ENCODE data around the gene PEMT.

PEMT gene

DNA sequence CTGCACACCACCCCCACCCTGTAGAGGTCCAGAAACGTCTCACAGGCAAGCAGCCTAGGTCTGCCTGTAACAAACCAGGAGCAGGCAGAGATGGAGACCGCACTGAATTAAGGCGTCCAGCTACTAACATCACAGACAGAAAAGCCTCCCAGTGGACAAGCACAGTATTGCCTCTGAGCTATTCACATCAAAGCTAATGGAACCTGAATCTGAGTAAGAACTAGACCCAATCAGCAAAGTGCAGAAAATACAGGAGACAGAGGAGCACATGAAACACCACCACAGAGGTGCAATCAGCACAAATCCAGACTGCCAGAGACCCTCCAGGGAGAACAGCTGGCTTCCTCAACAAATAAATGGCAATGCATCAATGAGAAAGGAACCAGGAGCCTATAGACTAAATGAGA lies 22.2 kb upstream of the PEMT start:
- no peak overlapping the region for H3K4me3 Mint-ChIP-seq
- no peak overlapping the region for H3K27ac Mint-ChIP-seq
- no peaks in the 10 kb centered on the region for H3K27me3 Mint-ChIP-seq
- no peaks in the 10 kb centered on the region for H3K9me3 Mint-ChIP-seq (ENCODE audit: low read depth)
- H3K4me1 Mint-ChIP-seq (ENCODE audit: low read depth) = no peaks in the 10 kb centered on the region
- H3K36me3 Mint-ChIP-seq = no peaks in the 10 kb centered on the region

- Mint-ChIP-seq H3K4me1 (ENCODE audit: low read depth) (no peaks in the 10 kb centered on the region), H3K4me3 (no peak overlapping the region), H3K27ac (no peak overlapping the region), H3K27me3 (no peaks in the 10 kb centered on the region), H3K36me3 (no peaks in the 10 kb centered on the region), H3K9me3 (ENCODE audit: low read depth) (no peaks in the 10 kb centered on the region)
These were observed 20.8 kb upstream of the PEMT start for GRCh38 chr17:17612085-17613022.

DNA sequence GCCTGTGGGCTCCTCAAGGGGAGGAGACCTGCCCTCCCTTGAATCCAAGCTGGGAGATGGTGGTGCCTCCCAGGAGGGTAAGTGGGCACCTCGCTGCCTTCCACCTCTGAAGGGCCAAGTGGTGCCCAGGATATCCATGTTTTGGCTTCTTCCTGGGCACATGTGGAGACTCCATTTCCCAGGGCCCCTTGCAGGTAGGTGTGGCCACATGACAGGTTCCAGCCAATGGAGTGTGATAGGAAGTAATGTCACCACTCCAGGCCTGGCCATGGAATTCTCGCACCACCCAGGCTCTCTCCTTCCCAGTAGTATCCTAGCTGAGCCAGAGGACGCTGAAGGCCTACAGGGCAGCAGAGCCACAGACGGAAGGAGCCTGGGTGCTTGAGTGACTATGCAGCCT lies 17.6 kb upstream of the PEMT start:
- no peak overlapping the region for H3K4me3 Mint-ChIP-seq
- H3K9me3 Mint-ChIP-seq (ENCODE audit: low read depth) = no peaks in the 10 kb centered on the region
- H3K27ac Mint-ChIP-seq = no peak overlapping the region
- H3K4me1 Mint-ChIP-seq (ENCODE audit: low read depth) = no peaks in the 10 kb centered on the region
- no peaks in the 10 kb centered on the region for H3K27me3 Mint-ChIP-seq
- H3K36me3 Mint-ChIP-seq = no peaks in the 10 kb centered on the region

DNA sequence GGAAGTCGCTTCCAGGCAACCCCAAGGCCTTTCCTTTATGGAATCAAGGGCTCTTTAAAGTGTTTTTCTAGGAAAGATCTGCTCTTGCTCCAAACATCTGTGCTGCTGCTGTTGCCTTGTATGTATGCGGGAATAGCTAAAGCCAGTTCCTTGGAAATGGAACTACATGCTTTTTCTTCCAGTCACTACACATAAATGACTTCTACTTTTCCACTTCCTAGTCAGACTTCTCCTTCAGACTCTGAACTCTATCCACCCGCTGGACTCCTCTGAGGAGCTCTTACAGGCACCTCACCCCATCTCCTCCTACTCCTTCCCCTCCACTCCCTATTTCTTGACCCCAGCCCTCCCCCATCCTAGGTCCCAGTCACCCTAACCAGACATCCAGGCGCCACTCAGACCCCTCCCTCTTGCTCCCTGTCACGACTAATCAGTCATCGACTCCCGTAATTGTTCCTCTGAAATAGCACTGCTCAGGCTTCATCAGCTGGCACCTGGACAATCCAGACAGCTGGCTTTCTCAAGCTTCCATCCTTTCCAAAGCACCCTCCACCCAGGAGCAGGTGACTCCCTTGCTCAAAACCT lies 15.0 kb upstream of the PEMT start:
- Mint-ChIP-seq H3K4me3 (no peak overlapping the region), H3K4me1 (ENCODE audit: low read depth) (no peaks in the 10 kb centered on the region), H3K36me3 (no peaks in the 10 kb centered on the region), H3K27ac (no peak overlapping the region), H3K9me3 (ENCODE audit: low read depth) (no peaks in the 10 kb centered on the region), H3K27me3 (no peaks in the 10 kb centered on the region)

DNA sequence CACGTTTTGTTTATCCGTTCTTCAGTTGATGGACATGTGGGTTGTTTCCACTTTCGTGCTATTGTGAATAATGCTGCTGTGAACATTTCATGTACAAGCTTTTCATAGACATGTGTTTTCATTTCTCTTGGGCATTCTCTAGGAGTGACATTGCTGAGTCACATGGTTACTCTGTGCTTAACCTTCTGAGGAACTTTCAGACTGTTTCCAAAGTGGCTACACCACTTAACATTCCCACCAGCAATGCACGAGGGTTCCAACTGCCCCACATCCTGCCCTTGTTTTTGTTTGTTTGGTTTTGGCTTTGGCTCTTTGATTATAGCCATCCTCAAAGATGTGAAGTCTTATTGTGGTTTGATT lies 14.2 kb upstream of the PEMT start:
- no peak overlapping the region for H3K27ac Mint-ChIP-seq
- H3K4me3 Mint-ChIP-seq = no peak overlapping the region
- no peaks in the 10 kb centered on the region for H3K27me3 Mint-ChIP-seq
- H3K36me3 Mint-ChIP-seq = no peaks in the 10 kb centered on the region
- H3K9me3 Mint-ChIP-seq (ENCODE audit: low read depth) = no peaks in the 10 kb centered on the region
- H3K4me1 Mint-ChIP-seq (ENCODE audit: low read depth) = no peaks in the 10 kb centered on the region

GRCh38 chr17:17605083-17605728 lies 13.7 kb upstream of the PEMT start:
- Mint-ChIP-seq H3K4me3 (no peak overlapping the region), H3K27me3 (no peaks in the 10 kb centered on the region), H3K27ac (no peak overlapping the region), H3K4me1 (ENCODE audit: low read depth) (no peaks in the 10 kb centered on the region), H3K9me3 (ENCODE audit: low read depth) (no peaks in the 10 kb centered on the region), H3K36me3 (no peaks in the 10 kb centered on the region)

DNA sequence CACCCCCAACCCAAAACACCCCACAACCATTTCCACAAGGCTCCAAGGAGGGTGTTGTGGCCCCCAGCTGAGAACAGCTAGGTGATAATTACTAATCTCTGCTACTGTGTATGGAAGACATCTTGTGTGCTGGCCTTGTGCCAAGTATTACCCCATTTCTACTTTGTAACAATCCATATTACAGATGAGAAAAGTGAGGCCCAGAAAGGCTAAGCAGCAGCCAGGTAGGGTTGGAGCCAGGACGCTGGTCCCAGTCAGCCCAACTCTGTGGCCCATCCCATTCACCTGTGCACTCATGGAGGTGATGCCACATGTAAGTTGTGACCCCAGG lies 12.4 kb upstream of the PEMT start:
- H3K27ac Mint-ChIP-seq = no peak overlapping the region
- H3K4me3 Mint-ChIP-seq = no peak overlapping the region

DNA sequence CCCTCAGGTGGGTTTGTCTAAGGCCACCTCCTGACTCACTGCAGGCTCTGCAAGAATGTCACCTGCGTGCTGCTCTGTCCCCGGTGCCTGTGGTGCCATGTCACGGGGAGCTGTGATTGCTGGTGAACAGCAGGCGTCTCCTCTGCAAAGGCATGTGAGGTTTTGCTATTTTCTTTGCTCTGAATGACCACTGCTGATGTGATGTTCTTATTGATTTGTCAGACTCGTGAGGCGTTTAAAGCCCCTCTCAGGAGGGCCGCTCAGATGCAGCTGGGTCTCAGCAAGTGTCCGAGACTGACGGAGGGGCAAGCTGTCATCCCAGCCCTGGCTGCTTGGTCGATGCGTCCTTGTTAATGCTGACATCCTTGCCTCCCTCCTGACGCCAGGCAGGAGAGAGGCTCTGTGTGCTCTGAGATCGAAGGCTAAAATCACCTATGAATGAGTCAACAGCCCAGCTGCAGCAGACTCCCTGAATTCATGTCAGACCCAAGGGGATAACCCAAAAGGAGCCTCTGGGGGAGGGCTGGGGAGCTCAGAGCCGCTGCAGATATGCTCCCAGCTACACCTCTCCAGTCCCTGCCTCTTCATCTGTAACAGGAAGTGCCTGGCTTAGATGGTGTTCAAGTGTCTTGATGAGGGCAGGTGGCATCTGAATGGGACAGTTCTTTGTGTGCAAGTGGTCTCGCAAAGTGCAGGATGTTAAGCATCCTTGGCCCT lies 11.8 kb upstream of the PEMT start:
- Mint-ChIP-seq H3K27me3 (no peaks in the 10 kb centered on the region), H3K9me3 (ENCODE audit: low read depth) (no peaks in the 10 kb centered on the region), H3K4me3 (no peak overlapping the region), H3K4me1 (ENCODE audit: low read depth) (no peaks in the 10 kb centered on the region), H3K36me3 (no peaks in the 10 kb centered on the region), H3K27ac (no peak overlapping the region)

More for the DNA sequence above, 12.4 kb upstream of the PEMT start:
- Mint-ChIP-seq H3K4me1 (ENCODE audit: low read depth) (no peaks in the 10 kb centered on the region), H3K36me3 (no peaks in the 10 kb centered on the region), H3K9me3 (ENCODE audit: low read depth) (no peaks in the 10 kb centered on the region), H3K27me3 (no peaks in the 10 kb centered on the region)

DNA sequence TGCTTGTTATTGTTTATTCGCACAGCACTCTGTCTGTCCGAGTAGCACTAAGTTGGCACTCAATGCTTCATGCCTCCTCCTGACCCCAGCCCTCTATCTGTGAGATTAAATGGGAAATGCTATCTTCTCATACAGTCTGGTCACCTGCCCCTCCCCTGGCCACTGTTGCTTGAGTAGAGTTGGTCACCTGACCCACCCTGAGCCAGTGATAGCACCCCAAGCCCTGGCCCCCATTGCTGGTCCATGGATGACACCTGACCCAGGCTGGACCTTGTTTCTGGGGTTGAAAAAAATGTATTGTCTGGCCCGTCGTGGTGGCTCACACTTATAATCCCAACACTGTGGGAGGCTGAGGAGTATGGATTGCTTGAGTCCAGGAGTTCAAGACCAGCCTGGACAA lies 8.5 kb upstream of the PEMT start:
- Mint-ChIP-seq H3K36me3 (no peaks in the 10 kb centered on the region), H3K4me3 (no peak overlapping the region), H3K4me1 (ENCODE audit: low read depth) (no peaks in the 10 kb centered on the region), H3K27me3 (no peaks in the 10 kb centered on the region), H3K27ac (no peak overlapping the region), H3K9me3 (ENCODE audit: low read depth) (no peaks in the 10 kb centered on the region)

- H3K4me1 Mint-ChIP-seq (ENCODE audit: low read depth) = peaks cover 2% of the 10 kb centered on the region
- H3K36me3 Mint-ChIP-seq = no peaks in the 10 kb centered on the region
- H3K27me3 Mint-ChIP-seq = no peaks in the 10 kb centered on the region
- no peak overlapping the region for H3K4me3 Mint-ChIP-seq
- H3K9me3 Mint-ChIP-seq (ENCODE audit: low read depth) = no peaks in the 10 kb centered on the region
- no peak overlapping the region for H3K27ac Mint-ChIP-seq
These were observed 6.5 kb upstream of the PEMT start for GRCh38 chr17:17598003-17598402.

GRCh38 chr17:17595755-17596154 lies 4.2 kb upstream of the PEMT start:
- peak overlapping the region; percentile 5 for H3K27ac Mint-ChIP-seq
- H3K4me1 Mint-ChIP-seq (ENCODE audit: low read depth) = peaks cover 11% of the 10 kb centered on the region
- H3K9me3 Mint-ChIP-seq (ENCODE audit: low read depth) = no peaks in the 10 kb centered on the region

DNA sequence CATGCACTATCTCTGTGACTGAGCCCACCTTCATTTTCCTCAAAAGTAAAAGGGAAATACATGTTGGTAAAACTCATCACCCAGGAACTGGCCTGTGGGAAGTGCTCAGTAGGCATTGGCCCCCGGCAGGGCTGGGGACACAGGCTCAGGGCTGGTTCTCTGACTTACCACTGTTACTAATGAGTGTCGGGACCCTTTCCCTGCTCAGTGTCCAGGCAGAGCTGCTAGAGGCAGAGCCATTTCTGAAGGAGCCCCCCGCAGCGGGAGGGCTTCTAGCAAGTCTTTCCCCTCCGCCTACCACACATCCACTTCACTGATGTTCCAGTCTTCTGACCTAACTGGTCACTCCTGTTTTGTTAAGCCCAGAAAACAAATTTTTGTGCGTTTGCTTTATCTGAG lies 1.7 kb upstream of the PEMT start:
- peak overlapping the region; percentile 93 for H3K27ac Mint-ChIP-seq
- H3K36me3 Mint-ChIP-seq = no peaks in the 10 kb centered on the region
- H3K27me3 Mint-ChIP-seq = no peaks in the 10 kb centered on the region
- H3K9me3 Mint-ChIP-seq (ENCODE audit: low read depth) = no peaks in the 10 kb centered on the region
- H3K4me1 Mint-ChIP-seq (ENCODE audit: low read depth) = peaks cover 19% of the 10 kb centered on the region
- H3K4me3 Mint-ChIP-seq = peak overlapping the region; percentile 97

More at GRCh38 chr17:17595755-17596154, 4.2 kb upstream of the PEMT start:
- no peaks in the 10 kb centered on the region for H3K27me3 Mint-ChIP-seq
- no peaks in the 10 kb centered on the region for H3K36me3 Mint-ChIP-seq
- H3K4me3 Mint-ChIP-seq = no peak overlapping the region

DNA sequence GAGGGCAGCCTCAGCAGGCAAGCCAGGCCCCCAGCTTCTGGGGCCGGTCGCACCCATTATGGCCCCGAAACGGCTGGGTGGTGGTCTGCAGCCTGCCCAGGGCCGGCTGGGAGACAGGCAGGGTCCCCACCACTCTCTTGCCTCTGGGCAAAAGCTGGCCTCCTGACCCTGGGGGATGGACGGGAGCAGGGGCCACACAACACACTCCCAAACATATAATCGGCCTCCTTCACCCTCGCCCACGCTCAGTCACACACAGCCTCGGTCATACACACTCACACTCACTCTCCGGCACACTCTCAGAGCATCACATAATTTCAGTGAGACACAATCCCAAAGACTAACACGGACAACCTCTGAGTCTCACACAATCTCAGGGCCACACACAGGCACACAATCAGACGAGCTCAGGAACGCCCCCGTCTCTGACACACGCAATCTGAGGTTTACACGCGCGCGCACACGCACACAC lies 589 bp downstream of the PEMT start:
- Mint-ChIP-seq H3K27ac (peak overlapping the region; percentile 93), H3K4me1 (ENCODE audit: low read depth) (peaks cover 20% of the 10 kb centered on the region), H3K36me3 (no peaks in the 10 kb centered on the region), H3K4me3 (peak overlapping the region; percentile 97), H3K9me3 (ENCODE audit: low read depth) (no peaks in the 10 kb centered on the region), H3K27me3 (no peaks in the 10 kb centered on the region)

- H3K4me3 Mint-ChIP-seq = peak overlapping the region; percentile 97
- H3K4me1 Mint-ChIP-seq (ENCODE audit: low read depth) = peaks cover 20% of the 10 kb centered on the region
- H3K27ac Mint-ChIP-seq = peak overlapping the region; percentile 93
- no peaks in the 10 kb centered on the region for H3K27me3 Mint-ChIP-seq
- H3K9me3 Mint-ChIP-seq (ENCODE audit: low read depth) = no peaks in the 10 kb centered on the region
- H3K36me3 Mint-ChIP-seq = no peaks in the 10 kb centered on the region
These were observed 1.3 kb downstream of the PEMT start for GRCh38 chr17:17590141-17590751.

All from activated naive CD8-positive, alpha-beta T cell (primary cell).